ENCODE results near the gene ZNF624.

Gene ZNF624

DNA sequence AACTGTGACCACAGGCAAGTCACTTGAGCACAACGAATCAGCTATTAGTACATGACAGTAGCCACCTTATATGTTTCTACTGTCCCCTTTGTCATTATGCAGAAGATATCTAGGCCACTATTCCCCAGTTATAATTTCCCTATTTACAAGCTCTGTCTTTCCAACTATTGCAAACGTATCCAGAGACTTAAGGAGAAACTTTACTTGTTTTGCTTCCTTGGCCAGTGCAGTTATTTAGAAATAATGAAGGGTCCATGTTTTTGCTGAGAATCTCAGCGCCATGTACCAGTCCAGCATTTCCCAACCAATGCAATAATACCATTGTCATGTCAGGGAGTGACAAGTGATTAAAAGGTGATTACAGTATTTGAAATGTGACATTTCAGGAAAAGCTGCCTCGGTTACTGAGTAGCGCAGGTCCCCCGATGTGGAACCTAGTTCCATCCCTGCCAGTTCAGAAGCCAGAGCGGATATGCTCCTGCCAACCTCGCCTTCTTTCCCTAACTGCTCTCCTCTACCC, 743 bp downstream of the ZNF624 start:
- Histone ChIP-seq H3K4me3 (ENCODE audit: low read length) (peak overlapping the region; percentile 75), H3K36me3 (ENCODE audit: control insufficient read depth, insufficient read depth, low read length) (no peaks in the 10 kb centered on the region), H3K4me1 (ENCODE audit: control insufficient read depth, insufficient read depth, low read length) (peaks cover 4% of the 10 kb centered on the region), H3K27me3 (ENCODE audit: control insufficient read depth, insufficient read depth, low read length) (no peaks in the 10 kb centered on the region), H3K9ac (ENCODE audit: low read length) (peak overlapping the region; percentile 91), H3K9me3 (ENCODE audit: control insufficient read depth, low read length) (no peaks in the 10 kb centered on the region)

DNA sequence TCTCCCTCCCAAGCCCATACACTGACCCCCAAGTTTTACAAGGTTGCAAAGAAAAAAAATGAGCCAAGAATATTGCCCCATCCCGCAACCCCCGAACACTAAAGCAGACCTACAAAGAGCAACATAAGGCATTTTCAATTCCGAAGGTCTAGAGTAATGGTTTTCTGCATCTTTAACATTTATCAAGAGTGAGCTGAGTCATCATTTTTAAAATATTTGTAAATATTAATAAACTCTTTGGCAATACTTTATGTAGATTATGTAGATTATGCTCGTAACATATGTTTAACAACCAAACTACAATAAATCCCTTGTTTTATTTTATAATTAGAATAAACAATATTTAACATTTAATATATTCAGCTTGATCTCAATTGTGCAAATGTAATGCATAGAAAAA, 1.4 kb downstream of the ZNF624 start:
- H3K4me3 ChIP-seq (ENCODE audit: low read length): no peak overlapping the region

DNA sequence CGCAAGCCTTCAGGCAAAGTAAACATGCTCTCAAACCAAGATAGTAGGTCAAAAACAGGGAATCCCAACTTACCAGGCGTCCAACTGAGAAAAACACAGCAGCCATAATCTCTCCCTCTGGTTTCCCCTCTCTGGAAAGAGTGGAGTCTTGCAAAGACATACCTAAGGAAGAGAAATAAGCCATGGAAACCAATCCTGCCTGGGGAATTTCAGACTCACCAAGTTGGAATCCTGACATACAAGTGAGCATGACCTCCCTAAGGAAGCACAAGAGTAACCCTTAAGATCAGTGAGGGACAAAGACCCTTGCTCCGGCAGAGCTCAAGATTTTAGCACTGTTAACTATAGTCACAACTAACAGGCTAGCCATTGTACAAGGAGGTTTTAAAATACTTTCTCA, 4.1 kb downstream of the ZNF624 start:
- H3K36me3 ChIP-seq (ENCODE audit: control insufficient read depth, insufficient read depth, low read length): no peaks in the 10 kb centered on the region
- peaks cover 4% of the 10 kb centered on the region for H3K4me1 ChIP-seq (ENCODE audit: control insufficient read depth, insufficient read depth, low read length)
- H3K9ac ChIP-seq (ENCODE audit: low read length): no peak overlapping the region
- H3K27me3 ChIP-seq (ENCODE audit: control insufficient read depth, insufficient read depth, low read length): no peaks in the 10 kb centered on the region
- H3K4me3 ChIP-seq (ENCODE audit: low read length): no peak overlapping the region
- H3K9me3 ChIP-seq (ENCODE audit: control insufficient read depth, low read length): no peaks in the 10 kb centered on the region

More for the DNA sequence above, 1.4 kb downstream of the ZNF624 start:
- H3K4me1 ChIP-seq (ENCODE audit: control insufficient read depth, insufficient read depth, low read length): peaks cover 4% of the 10 kb centered on the region
- H3K9me3 ChIP-seq (ENCODE audit: control insufficient read depth, low read length): no peaks in the 10 kb centered on the region
- H3K27me3 ChIP-seq (ENCODE audit: control insufficient read depth, insufficient read depth, low read length): no peaks in the 10 kb centered on the region
- H3K9ac ChIP-seq (ENCODE audit: low read length): no peak overlapping the region
- H3K36me3 ChIP-seq (ENCODE audit: control insufficient read depth, insufficient read depth, low read length): no peaks in the 10 kb centered on the region

DNA sequence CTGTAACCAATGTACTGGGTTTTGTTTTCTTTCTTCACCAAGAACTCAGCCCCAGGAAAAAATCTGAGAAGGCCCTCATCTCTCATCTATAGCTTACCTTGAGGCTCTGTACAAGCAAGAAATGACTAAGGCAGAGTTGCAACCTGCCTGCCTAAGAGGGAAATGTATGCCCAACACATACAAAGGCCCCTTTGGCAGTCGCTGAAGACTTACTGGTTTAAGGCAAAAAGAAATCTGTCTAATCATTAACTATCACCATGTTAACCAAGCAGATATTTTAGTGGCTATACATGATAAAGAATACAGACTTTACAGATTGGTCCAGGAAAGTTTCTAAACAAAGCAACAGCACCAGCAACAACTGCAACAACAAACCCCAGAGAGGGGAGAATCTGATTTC, 14.2 kb downstream of the ZNF624 start:
- H3K27me3 ChIP-seq (ENCODE audit: control insufficient read depth, insufficient read depth, low read length): no peaks in the 10 kb centered on the region
- H3K9me3 ChIP-seq (ENCODE audit: control insufficient read depth, low read length): no peaks in the 10 kb centered on the region
- no peaks in the 10 kb centered on the region for H3K36me3 ChIP-seq (ENCODE audit: control insufficient read depth, insufficient read depth, low read length)
- no peak overlapping the region for H3K4me3 ChIP-seq (ENCODE audit: low read length)
- H3K9ac ChIP-seq (ENCODE audit: low read length): no peak overlapping the region
- H3K4me1 ChIP-seq (ENCODE audit: control insufficient read depth, insufficient read depth, low read length): no peaks in the 10 kb centered on the region

DNA sequence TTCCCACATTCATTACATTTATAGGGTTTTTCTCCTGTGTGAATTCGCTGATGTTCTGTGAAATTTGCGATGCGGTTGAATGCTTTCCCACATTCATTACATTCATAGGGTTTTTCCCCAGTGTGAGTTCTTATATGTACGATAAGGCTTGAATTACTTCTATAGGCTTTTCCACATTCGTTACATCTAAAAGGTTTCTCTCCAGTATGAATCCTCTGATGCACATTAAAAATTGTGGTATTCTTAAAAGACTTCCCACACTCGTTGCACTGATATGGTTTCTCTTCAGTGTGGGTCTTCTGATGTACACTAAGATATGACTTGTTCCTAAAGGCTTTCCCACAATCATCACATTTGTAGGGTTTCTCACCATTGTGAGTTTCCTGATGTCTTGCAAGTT, 30.4 kb downstream of the ZNF624 start:
- Histone ChIP-seq H3K9me3 (ENCODE audit: control insufficient read depth, low read length) (peaks cover 17% of the 10 kb centered on the region), H3K4me1 (ENCODE audit: control insufficient read depth, insufficient read depth, low read length) (no peaks in the 10 kb centered on the region), H3K9ac (ENCODE audit: low read length) (no peak overlapping the region), H3K4me3 (ENCODE audit: low read length) (no peak overlapping the region), H3K27me3 (ENCODE audit: control insufficient read depth, insufficient read depth, low read length) (no peaks in the 10 kb centered on the region), H3K36me3 (ENCODE audit: control insufficient read depth, insufficient read depth, low read length) (no peaks in the 10 kb centered on the region)

DNA sequence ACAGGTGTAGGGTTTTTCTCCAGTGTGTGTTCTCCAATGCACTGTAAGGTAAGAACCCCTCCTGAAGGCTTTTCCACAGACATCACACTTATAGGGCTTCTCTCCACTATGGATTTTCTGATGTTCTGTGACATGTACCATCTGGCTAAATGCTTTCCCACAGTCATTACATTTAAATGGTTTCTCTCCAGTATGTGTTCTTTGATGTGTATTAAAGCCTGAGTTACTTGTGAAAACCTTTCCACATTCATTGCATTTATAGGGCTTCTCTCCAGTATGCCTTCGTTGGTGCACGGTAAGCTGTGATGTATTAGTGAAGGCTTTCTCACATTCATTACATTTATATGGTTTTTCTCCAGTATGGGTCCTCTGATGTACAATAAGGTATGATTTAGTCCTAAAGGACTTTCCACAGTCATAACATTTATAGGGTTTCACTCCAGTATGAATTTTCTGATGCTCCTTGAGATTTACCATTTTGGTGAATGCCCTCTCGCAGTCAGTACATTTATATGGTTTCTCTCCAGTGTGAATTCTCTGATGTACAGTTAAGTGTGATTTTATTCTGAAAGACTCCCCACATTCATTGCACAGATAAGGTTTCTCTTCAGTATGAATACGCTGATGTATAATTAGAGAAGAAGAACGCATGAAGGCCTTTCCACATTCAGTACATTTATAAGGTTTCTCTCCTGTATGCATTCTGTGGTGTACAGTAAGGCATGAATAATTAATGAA, 30.9 kb downstream of the ZNF624 start:
- peaks cover 20% of the 10 kb centered on the region for H3K9me3 ChIP-seq (ENCODE audit: control insufficient read depth, low read length)
- no peak overlapping the region for H3K9ac ChIP-seq (ENCODE audit: low read length)
- H3K4me3 ChIP-seq (ENCODE audit: low read length): no peak overlapping the region
- no peaks in the 10 kb centered on the region for H3K4me1 ChIP-seq (ENCODE audit: control insufficient read depth, insufficient read depth, low read length)
- H3K27me3 ChIP-seq (ENCODE audit: control insufficient read depth, insufficient read depth, low read length): no peaks in the 10 kb centered on the region
- H3K36me3 ChIP-seq (ENCODE audit: control insufficient read depth, insufficient read depth, low read length): no peaks in the 10 kb centered on the region

DNA sequence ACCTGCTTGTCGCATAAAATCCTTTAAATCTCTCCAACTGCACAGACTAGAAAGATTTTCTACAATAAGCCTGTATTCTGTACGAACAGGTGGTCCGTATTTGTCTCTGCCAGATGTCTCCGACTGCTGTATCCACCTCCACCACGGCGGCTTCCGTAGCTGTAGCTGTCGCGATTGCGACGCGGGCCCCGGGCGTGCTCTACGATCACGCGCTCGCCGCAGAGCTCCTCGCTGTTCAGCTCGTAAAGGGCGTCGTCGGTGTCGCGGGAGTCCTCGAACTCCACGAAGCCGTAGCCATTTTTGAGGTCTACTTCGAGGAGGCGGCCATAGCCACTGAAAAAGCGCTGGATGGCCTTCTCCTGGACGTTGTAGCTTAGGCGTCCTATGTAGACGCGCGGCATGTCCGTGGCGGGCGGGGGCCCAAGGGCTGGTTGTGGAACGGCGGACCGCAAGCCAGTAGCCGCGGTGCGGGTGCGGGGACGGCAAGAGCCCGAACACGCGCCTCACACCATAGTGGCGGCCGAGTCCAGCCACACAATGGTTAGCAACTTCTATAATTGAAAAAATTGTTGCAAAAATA, 36.1 kb downstream of the ZNF624 start:
- no peaks in the 10 kb centered on the region for H3K27me3 ChIP-seq (ENCODE audit: control insufficient read depth, insufficient read depth, low read length)
- no peaks in the 10 kb centered on the region for H3K4me1 ChIP-seq (ENCODE audit: control insufficient read depth, insufficient read depth, low read length)
- H3K9me3 ChIP-seq (ENCODE audit: control insufficient read depth, low read length): peaks cover 3% of the 10 kb centered on the region
- H3K4me3 ChIP-seq (ENCODE audit: low read length): no peak overlapping the region
- H3K9ac ChIP-seq (ENCODE audit: low read length): no peak overlapping the region
- no peaks in the 10 kb centered on the region for H3K36me3 ChIP-seq (ENCODE audit: control insufficient read depth, insufficient read depth, low read length)

DNA sequence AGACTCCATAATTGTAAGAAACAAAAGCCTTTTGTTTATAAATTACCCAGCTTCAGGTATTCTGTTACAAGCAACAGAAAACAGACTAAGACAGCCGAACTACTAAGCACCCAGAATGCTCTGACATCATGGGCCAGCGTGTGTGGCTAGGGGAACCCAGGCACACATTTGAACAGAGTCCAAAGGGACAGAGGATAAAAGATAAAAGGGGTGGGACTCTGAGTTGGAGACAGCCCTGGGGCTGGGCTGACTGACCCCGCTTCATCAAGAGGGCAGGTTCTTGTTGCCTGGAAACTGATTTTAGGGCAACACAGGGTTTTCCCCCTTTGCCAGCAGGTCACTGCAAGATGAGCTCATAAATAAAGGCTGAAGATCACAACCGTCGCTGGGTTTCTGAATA, 54.1 kb downstream of the ZNF624 start:
- no peaks in the 10 kb centered on the region for H3K9me3 ChIP-seq (ENCODE audit: control insufficient read depth, low read length)
- H3K4me1 ChIP-seq (ENCODE audit: control insufficient read depth, insufficient read depth, low read length): no peaks in the 10 kb centered on the region
- H3K36me3 ChIP-seq (ENCODE audit: control insufficient read depth, insufficient read depth, low read length): no peaks in the 10 kb centered on the region
- no peak overlapping the region for H3K4me3 ChIP-seq (ENCODE audit: low read length)
- no peak overlapping the region for H3K9ac ChIP-seq (ENCODE audit: low read length)
- no peaks in the 10 kb centered on the region for H3K27me3 ChIP-seq (ENCODE audit: control insufficient read depth, insufficient read depth, low read length)

DNA sequence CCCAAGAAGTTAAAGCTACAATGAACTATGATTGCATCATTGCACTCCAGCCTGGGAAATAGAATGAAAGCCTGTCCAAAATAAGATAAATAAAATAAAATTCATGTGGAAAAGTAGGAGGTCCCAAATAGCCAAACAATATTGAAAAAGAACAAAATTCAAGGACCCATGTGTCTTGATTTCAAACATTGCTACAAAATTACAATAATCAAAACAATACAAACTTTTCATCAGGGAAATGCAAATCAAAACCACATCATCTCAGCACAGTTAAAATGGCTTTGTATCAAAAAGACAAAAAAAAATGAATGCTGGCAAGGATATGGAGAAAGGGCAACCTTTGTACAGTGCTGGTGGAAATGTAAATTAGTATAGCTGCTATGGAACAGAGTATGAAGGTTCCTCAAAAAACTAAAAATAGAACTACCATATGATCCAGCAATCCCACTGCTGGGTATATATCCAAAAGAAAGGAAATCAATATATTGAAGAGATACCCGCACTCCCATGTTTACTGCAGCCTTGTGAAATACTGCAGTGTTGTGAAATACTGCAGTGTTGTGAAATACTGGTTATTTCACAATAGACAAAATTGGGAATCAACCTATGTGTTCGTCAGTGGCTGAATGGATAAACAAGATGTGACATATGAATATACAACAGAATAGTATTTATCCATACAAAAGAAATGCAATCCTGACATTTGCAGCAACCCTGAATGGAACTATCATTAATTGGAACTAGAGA, 60.1 kb downstream of the ZNF624 start:
- Histone ChIP-seq H3K27me3 (ENCODE audit: control insufficient read depth, insufficient read depth, low read length) (peaks cover 4% of the 10 kb centered on the region), H3K4me1 (ENCODE audit: control insufficient read depth, insufficient read depth, low read length) (peaks cover 3% of the 10 kb centered on the region), H3K36me3 (ENCODE audit: control insufficient read depth, insufficient read depth, low read length) (no peaks in the 10 kb centered on the region), H3K4me3 (ENCODE audit: low read length) (no peak overlapping the region), H3K9ac (ENCODE audit: low read length) (no peak overlapping the region), H3K9me3 (ENCODE audit: control insufficient read depth, low read length) (no peaks in the 10 kb centered on the region)

DNA sequence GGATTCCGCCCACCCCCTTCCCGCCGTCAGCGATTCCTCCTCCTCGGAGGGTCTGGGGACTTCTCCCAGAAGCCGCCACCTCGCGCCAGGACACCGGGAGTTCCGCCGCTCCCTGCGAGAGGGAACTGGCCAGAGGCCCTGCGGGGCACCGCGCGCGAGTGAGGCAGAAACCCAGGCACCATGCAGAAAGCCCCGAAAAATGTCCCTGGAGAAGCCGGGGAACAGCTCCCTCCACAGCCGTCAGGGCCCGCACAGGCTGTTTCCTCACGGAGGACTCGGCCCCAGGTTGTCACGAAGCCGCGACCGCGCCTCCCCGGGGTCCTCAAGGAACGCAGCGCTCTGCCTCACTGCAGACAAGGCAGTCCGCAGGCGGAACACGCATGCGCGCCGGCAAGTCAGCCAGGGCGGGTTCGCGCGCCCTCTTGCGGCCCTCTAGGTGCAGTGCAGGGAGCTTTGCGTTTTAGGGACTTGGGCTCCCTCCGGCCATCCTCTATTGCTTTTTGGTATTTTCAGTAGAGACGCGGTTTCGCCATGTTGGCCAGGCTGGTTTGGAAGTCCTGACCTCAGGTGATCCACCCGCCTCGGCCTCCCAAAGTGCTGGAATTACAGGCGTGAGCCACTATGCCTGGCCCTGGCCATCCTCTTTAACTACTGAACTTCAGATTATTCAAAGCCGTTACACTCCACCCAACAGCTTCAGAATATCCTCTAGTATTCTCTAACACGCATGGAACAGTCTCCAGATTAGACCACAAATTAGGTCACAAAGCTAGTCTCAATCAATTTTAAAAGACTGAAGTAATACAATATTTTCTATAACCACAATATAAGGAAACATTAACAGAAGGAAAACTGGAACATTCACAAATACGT, 64.3 kb downstream of the ZNF624 start:
- Histone ChIP-seq H3K27me3 (ENCODE audit: control insufficient read depth, insufficient read depth, low read length) (peaks cover 14% of the 10 kb centered on the region), H3K9ac (ENCODE audit: low read length) (peak overlapping the region; percentile 68), H3K9me3 (ENCODE audit: control insufficient read depth, low read length) (no peaks in the 10 kb centered on the region), H3K4me3 (ENCODE audit: low read length) (peak overlapping the region; percentile 87), H3K4me1 (ENCODE audit: control insufficient read depth, insufficient read depth, low read length) (peaks cover 7% of the 10 kb centered on the region), H3K36me3 (ENCODE audit: control insufficient read depth, insufficient read depth, low read length) (no peaks in the 10 kb centered on the region)

DNA sequence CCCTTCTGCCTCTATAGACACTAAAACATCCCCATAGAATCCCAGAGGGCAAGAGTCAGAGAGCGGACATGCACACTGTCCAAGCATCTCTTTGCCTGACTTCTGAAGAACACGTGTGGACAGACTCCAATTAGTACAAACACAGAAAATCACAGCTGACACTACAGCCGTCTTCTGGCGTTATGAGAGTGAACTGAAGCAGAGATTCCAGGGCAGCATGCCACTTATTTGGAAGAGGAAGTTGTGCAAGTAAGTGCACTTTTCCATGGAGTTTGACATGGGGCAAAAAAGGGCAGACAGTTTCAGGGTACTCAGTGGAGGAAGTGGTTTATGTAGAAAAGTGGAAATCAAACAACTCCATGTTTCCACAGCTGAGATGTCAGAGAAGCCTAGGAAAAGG, 67.9 kb downstream of the ZNF624 start:
- H3K9me3 ChIP-seq (ENCODE audit: control insufficient read depth, low read length): no peaks in the 10 kb centered on the region
- no peak overlapping the region for H3K9ac ChIP-seq (ENCODE audit: low read length)
- peaks cover 7% of the 10 kb centered on the region for H3K4me1 ChIP-seq (ENCODE audit: control insufficient read depth, insufficient read depth, low read length)
- H3K36me3 ChIP-seq (ENCODE audit: control insufficient read depth, insufficient read depth, low read length): no peaks in the 10 kb centered on the region
- H3K27me3 ChIP-seq (ENCODE audit: control insufficient read depth, insufficient read depth, low read length): peaks cover 14% of the 10 kb centered on the region
- no peak overlapping the region for H3K4me3 ChIP-seq (ENCODE audit: low read length)
